Fibroblast of mammary gland (primary cell): ENCODE measurements around the gene NUDT12.

ENCODE experiments used
- DNase-seq: peaks from one replicate; pipeline ENCODE4 v3.0.0-alpha.2; 2010; ENCODE audit warnings: low read depth
- H3K4me3 ChIP-seq: 2 replicates; pipeline ENCODE4 v1.5.1; 2011; ENCODE audit warnings: low read depth, mild to moderate bottlenecking, low read length, moderate library complexity; ENCODE audit not compliant: control insufficient read depth
- CTCF ChIP-seq: conservative IDR thresholded peaks from 2 replicates; pipeline ENCODE4 v1.5.1; 2011; ENCODE audit warnings: low read depth, low read length, inconsistent platforms; ENCODE audit not compliant: control insufficient read depth, insufficient read depth

Gene NUDT12

GRCh38 chr5:103571730-103572129 is 9.1 kb upstream of the NUDT12 start:
- no peak for TF ChIP-seq CTCF
- H3K4me3 ChIP-seq = no peak overlapping the region
- no peak for DNase-seq

- no peak for TF ChIP-seq CTCF
- no peak overlapping the region for H3K4me3 ChIP-seq
- DNase-seq = peak; percentile 8
Observed at GRCh38 chr5:103569313-103570060, 6.9 kb upstream of the NUDT12 start.

DNA sequence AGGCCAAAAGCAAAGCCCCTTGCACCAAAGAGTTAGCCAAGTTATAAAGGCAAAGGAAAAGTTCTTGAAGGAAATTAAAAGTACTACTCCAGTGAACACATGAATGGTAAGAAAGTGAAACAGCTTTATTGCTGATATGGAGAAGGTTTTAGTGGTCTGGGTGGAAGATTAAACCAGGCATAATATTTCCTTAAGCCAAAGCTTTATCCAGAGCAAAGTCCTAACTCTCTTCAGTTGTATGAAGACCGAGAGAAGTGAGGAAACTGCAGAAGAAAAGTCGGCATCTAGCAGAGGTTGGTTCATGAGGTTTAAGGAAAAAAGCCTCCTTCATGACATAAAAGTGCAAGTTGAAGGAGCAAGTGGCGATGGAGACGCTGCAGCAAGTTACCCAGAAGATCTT is 3.1 kb upstream of the NUDT12 start:
- H3K4me3 ChIP-seq = no peak overlapping the region
- TF ChIP-seq CTCF = no peak
- DNase-seq = no peak

GRCh38 chr5:103561685-103562452 is 720 bp downstream of the NUDT12 start:
- peak overlapping the region; percentile 78 for H3K4me3 ChIP-seq
- TF ChIP-seq CTCF = no peak
- DNase-seq = peak; percentile 1

GRCh38 chr5:103560826-103561225 is 1.8 kb downstream of the NUDT12 start:
- no peak for TF ChIP-seq CTCF
- no peak for DNase-seq
- H3K4me3 ChIP-seq = no peak overlapping the region

- TF ChIP-seq CTCF = no peak
- H3K4me3 ChIP-seq = no peak overlapping the region
- DNase-seq = no peak
Observed at GRCh38 chr5:103546858-103547257, 15.7 kb downstream of the NUDT12 start.
